Fibroblast of skin of left quadriceps (primary cell): ENCODE results near the gene DYNLT2.
"Not testable (repeated sequence)": the region's sequence is repeated elsewhere in the genome, so short reads cannot be mapped to it uniquely, and the experiment has no call there.

ENCODE experiments used
- DNase-seq, 2 experiments: peaks; one replicate each; pipeline ENCODE4 v3.0.0-alpha.2; 2013; ENCODE audit warnings: low read depth in 2 of 2

Gene DYNLT2

GRCh38 chr6:169701311-169701953, 49.9 kb downstream of the DYNLT2 start:
- no peak for DNase-seq

GRCh38 chr6:169700296-169700695, 51.1 kb downstream of the DYNLT2 start:
- peak in 1 of 2 experiments; percentile 51 for DNase-seq

- DNase-seq, result not testable (repeated sequence)
These were observed 54.3 kb downstream of the DYNLT2 start for GRCh38 chr6:169697115-169697514.

GRCh38 chr6:169695131-169695530, 56.2 kb downstream of the DYNLT2 start:
- no peak for DNase-seq

DNA sequence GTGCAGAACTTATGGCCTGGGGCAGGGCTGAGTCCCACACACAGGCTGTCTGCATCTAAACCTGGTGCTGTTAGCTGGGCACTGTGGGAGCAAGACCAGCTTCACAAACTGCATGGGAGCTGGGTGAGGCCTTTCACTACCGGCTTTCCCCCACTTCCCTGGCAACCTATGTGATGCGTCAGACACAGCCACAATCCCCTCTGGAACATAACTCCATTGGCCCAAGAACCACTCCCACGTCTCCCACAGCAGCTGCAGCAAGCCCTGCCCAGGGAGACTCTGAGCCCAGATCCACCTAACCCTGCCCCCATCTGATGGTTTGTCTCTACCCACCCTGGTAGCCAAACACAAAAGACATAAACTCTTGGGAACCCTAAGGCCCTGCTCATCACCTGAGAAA, 58.9 kb downstream of the DYNLT2 start:
- DNase-seq, result no peak

DNA sequence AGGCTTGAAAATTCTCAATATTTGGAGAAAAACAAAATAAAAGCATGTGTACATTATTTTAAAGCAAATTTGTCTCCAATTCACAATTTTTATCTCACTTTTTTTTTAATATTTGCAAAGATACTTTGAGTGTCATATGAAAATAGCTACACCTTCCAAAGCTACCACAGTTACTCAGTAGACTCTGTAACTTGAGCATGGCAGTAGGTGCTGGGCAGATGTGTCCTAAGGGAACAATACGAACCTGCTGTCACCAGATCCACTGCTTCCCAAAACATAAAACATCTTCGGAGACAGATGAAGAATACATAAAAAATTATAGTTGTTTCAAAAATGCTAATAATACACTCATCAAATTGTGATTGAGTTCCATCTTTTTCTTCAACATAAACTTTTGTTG, 60.1 kb downstream of the DYNLT2 start:
- no peak for DNase-seq
